HepG2 (cell line): Measurements from ENCODE around the gene OLFM4. TPM values are rescaled to one million over a fixed set of nuclear protein-coding genes. Genes with fewer than 3 reads are reported as not detected.

Experiments used
- ATAC-seq: fragments of 200-7000 bp; cut with Tn5 transposase; 3 replicates; pipeline ENCODE4 v1.9.1; 2020; ENCODE audit warnings: mild to moderate bottlenecking, moderate library complexity
- BruUV-seq: library from RNA; stranded (reverse); fragments of 400-500 nt; replicated peaks from 2 replicates; lab custom pipeline; 2021; lab: Mats Ljungman, UMichigan
- CTCF ChIA-PET: fragments of 300-600 bp; formaldehyde crosslinking; extraction: SDS; loops from one replicate; lab custom pipeline; 2021; ENCODE audit warnings: low total read pairs, inconsistent platforms, low intra/inter-chr PET ratio; lab: Yijun Ruan, JAX
- POLR2A ChIA-PET: fragments of 350-600 bp; sonication (Branson Sonifier 250); formaldehyde crosslinking; loops from one replicate; lab custom pipeline; 2020; ENCODE audit warnings: antibody characterized with exemption, inconsistent platforms; lab: Yijun Ruan, JAX
- DNase-seq: peaks from one replicate; pipeline ENCODE4 v3.0.0-alpha.2; 2015; ENCODE audit warnings: low spot score
- FAIRE-seq: peaks from 3 replicates; lab custom pipeline; 2011; peaks lifted over from hg19 to GRCh38; lab: Jason Lieb, UNC
- H2AFZ ChIP-seq: one replicate; pipeline ENCODE4 v1.6.1; 2011; ENCODE audit warnings: low read length, inconsistent platforms
- H3K27ac ChIP-seq: fragments of 300-600 bp; 3 replicates; pipeline ENCODE4 v1.8.0; 2011; ENCODE audit warnings: mixed run types, mild to moderate bottlenecking, mixed read lengths, low read length, inconsistent platforms; ENCODE audit not compliant: insufficient read depth; ENCODE audit errors: extremely low read length
- H3K27me3 ChIP-seq, 2 experiments: fragments of 200-600 bp in 1 of 2; 2 replicates in 1 of 2; 3 replicates in 1 of 2; pipeline versions ENCODE4 v1.6.0 to v1.8.0; 2011; ENCODE audit warnings: low read length in 2 of 2, mild to moderate bottlenecking in 2 of 2, moderate library complexity in 2 of 2, inconsistent platforms in 1 of 2; ENCODE audit not compliant: insufficient read depth in 2 of 2, control insufficient read depth in 1 of 2
- H3K36me3 ChIP-seq, 2 experiments: fragments of 200-600 bp in 1 of 2; replicated peaks in 1 of 2; 2 replicates in 1 of 2; 3 replicates in 1 of 2; pipeline versions ENCODE4 v1.5.1 to v1.8.0; 2011; ENCODE audit warnings: low read length in 2 of 2, inconsistent platforms in 1 of 2; ENCODE audit not compliant: insufficient read depth in 2 of 2, control insufficient read depth in 1 of 2
- H3K4me1 ChIP-seq: 2 replicates; pipeline ENCODE4 v1.5.1; 2012; ENCODE audit warnings: low read length, inconsistent platforms; ENCODE audit not compliant: insufficient read depth
- H3K4me2 ChIP-seq: 2 replicates; pipeline ENCODE4 v1.6.0; 2011; ENCODE audit warnings: low read depth, low read length, inconsistent platforms
- H3K4me3 ChIP-seq, 3 experiments: fragments of 200-600 bp in 1 of 3; sonication (generic), shearing (Covaris generic) in 1 of 3; replicated peaks in 1 of 3; 2 replicates each; pipeline ENCODE4 v1.5.1; 2011 to 2016; ENCODE audit warnings: low read length in 3 of 3, inconsistent platforms in 2 of 3, low read depth in 2 of 3, mild to moderate bottlenecking in 2 of 3, control low read depth in 1 of 3, mixed read lengths in 1 of 3; ENCODE audit not compliant: insufficient read depth in 1 of 3
- H3K79me2 ChIP-seq: one replicate; pipeline ENCODE4 v1.6.1; 2011; ENCODE audit warnings: low read length, inconsistent platforms; ENCODE audit not compliant: insufficient read depth
- H3K9ac ChIP-seq: 2 replicates; pipeline ENCODE4 v1.6.0; 2011; ENCODE audit warnings: mild to moderate bottlenecking, low read depth, low read length, inconsistent platforms; ENCODE audit not compliant: insufficient read depth
- H3K9me3 ChIP-seq: 2 replicates; pipeline ENCODE4 v1.5.1; 2012; ENCODE audit warnings: mild to moderate bottlenecking, low read length
- H4K20me1 ChIP-seq: 2 replicates; pipeline ENCODE4 v1.6.0; 2011; ENCODE audit warnings: inconsistent platforms, mild to moderate bottlenecking, low read length, moderate library complexity; ENCODE audit not compliant: insufficient read depth
- HMG20B ChIP-seq: conservative IDR thresholded peaks from 2 replicates; pipeline ENCODE4 v1.6.1; 2016; ENCODE audit warnings: missing genetic modification reagents, missing compliant biosample characterization
- KLF15 ChIP-seq: sonication (generic); formaldehyde crosslinking; IDR thresholded peaks from 2 replicates; pipeline ENCODE4 v1.8.1; 2023; ENCODE audit warnings: borderline replicate concordance, mild to moderate bottlenecking, inconsistent platforms, missing genetic modification reagents, mixed read lengths
- MYNN ChIP-seq: sonication (generic); formaldehyde crosslinking; IDR thresholded peaks from 2 replicates; pipeline ENCODE4 v1.4.0; 2020; ENCODE audit warnings: mild to moderate bottlenecking, low read depth, missing genetic modification reagents
- NFRKB ChIP-seq: fragments of 450-650 bp; IDR thresholded peaks from 2 replicates; pipeline ENCODE4 v1.6.1; 2017
- NPAS2 ChIP-seq: sonication (generic); formaldehyde crosslinking; IDR thresholded peaks from 2 replicates; pipeline ENCODE4 v1.8.0; 2022; ENCODE audit warnings: mild to moderate bottlenecking, missing genetic modification reagents, borderline replicate concordance
- SMARCE1 ChIP-seq: fragments of 450-650 bp; IDR thresholded peaks from 2 replicates; pipeline ENCODE4 v1.6.1; 2017; ENCODE audit warnings: borderline replicate concordance
- THAP8 ChIP-seq: sonication (generic); formaldehyde crosslinking; IDR thresholded peaks from 2 replicates; pipeline ENCODE4 v1.5.1; 2020; ENCODE audit warnings: missing genetic modification reagents, mild to moderate bottlenecking, borderline replicate concordance
- ZBTB34 ChIP-seq: sonication (generic); formaldehyde crosslinking; IDR thresholded peaks from 2 replicates; pipeline ENCODE4 v1.8.0; 2022; ENCODE audit warnings: mild to moderate bottlenecking, missing genetic modification reagents
- ZC3H13 ChIP-seq: sonication (generic); formaldehyde crosslinking; IDR thresholded peaks from 2 replicates; pipeline ENCODE4 v1.8.1; 2023; ENCODE audit warnings: mild to moderate bottlenecking, missing genetic modification reagents, moderate library complexity
- ZFP82 ChIP-seq: sonication (generic); formaldehyde crosslinking; IDR thresholded peaks from 2 replicates; pipeline ENCODE4 v1.5.1; 2020; ENCODE audit warnings: mild to moderate bottlenecking, missing genetic modification reagents, borderline replicate concordance
- ZNF160 ChIP-seq: sonication (generic); formaldehyde crosslinking; IDR thresholded peaks from 2 replicates; pipeline ENCODE4 v1.8.0; 2022; ENCODE audit warnings: mild to moderate bottlenecking, inconsistent platforms, missing genetic modification reagents
- ZNF180 ChIP-seq: sonication (generic); formaldehyde crosslinking; IDR thresholded peaks from 2 replicates; pipeline ENCODE4 v1.4.0; 2020; ENCODE audit warnings: low read depth, missing genetic modification reagents, borderline replicate concordance
- ZNF33A ChIP-seq: sonication (generic); formaldehyde crosslinking; IDR thresholded peaks from 2 replicates; pipeline ENCODE4 v1.5.1; 2020; ENCODE audit warnings: missing genetic modification reagents, mild to moderate bottlenecking, moderate library complexity, borderline replicate concordance
- ZNF468 ChIP-seq: sonication (generic); formaldehyde crosslinking; IDR thresholded peaks from 2 replicates; pipeline ENCODE4 v1.8.0; 2022; ENCODE audit warnings: mild to moderate bottlenecking, moderate library complexity, missing genetic modification reagents
- ZNF569 ChIP-seq: sonication (generic); formaldehyde crosslinking; IDR thresholded peaks from 2 replicates; pipeline ENCODE4 v1.5.0; 2020; ENCODE audit warnings: mild to moderate bottlenecking, missing genetic modification reagents, moderate library complexity, borderline replicate concordance
- ZNF724P ChIP-seq: sonication (generic); formaldehyde crosslinking; IDR thresholded peaks from 2 replicates; pipeline ENCODE4 v1.8.0; 2022; ENCODE audit warnings: missing genetic modification reagents, borderline replicate concordance
- ZNF879 ChIP-seq: sonication (generic); formaldehyde crosslinking; IDR thresholded peaks from 2 replicates; pipeline ENCODE4 v1.8.1; 2023; ENCODE audit warnings: missing genetic modification reagents
- WGBS: methylation state at CpG from one replicate; pipeline ENCODE4 v1.1.6; 2017; ENCODE audit warnings: low lambda C conversion rate; 5-methylcytosine and 5-hydroxymethylcytosine counted together
- in situ Hi-C: cut with HindIII; loops from 2 replicates; pipeline ENCODE4 v1.10.0; 2017; ENCODE audit warnings: low pct_unique_long_range_greater_than_20kb; ENCODE audit not compliant: extremely low pct_ligation_motif_present
- intact Hi-C: fragments of 100-400 bp; cut with micrococcal nuclease; formaldehyde crosslinking; loops from one replicate; pipeline ENCODE4 v1.10.0; 2022; ENCODE audit not compliant: unreplicated experiment
- polyA plus RNA-seq, 8 experiments: library from polyadenylated mRNA; depleted of rRNA in 3 of 8; stranded (reverse) in 7 of 8; unstranded in 1 of 8; fragments of >200 nt; fragmentation: Illumina TruSeq in 4 of 8; extraction: Trizol in 4 of 8; gene quantifications; 2 replicates each; pipeline versions ENCODE4 v1.2.1 to v1.2.3, GENCODE V29; 2011 to 2016; ENCODE audit warnings: low read depth in 4 of 8, missing spikeins in 1 of 8, mixed read lengths in 1 of 8; ENCODE audit not compliant: insufficient read depth in 1 of 8
- total RNA-seq, 5 experiments: library from RNA; depleted of rRNA; stranded (reverse); fragments of >200 nt; fragmentation: Illumina TruSeq; extraction: Trizol; gene quantifications; 2 replicates each; pipeline ENCODE4 v1.2.3, GENCODE V29; 2016; ENCODE audit warnings: low read depth in 1 of 5

Gene OLFM4
- total and polyA plus RNA-seq, 2 of the 13 experiments (the other 11 are each of a cell fraction or from before 2014, with no cell fraction given), result not detected

GRCh38 chr13:53069800-53070199 is 41.2 kb downstream of the OLFM4 start:
- intact Hi-C loops (no loop called here), in situ Hi-C loops (no loop called here)
- no peaks in the 10 kb centered on the region for H3K36me3 ChIP-seq
- H4K20me1 ChIP-seq, result no peaks in the 10 kb centered on the region
- peaks cover 0 to 4% of the 10 kb centered on the region in 2 experiments; a peak in 2 of 5 replicates for H3K27me3 ChIP-seq
- H3K79me2 ChIP-seq, result no peaks in the 10 kb centered on the region
- ChIA-PET POLR2A (no interaction called here), CTCF (no interaction called here)
- H3K4me1 ChIP-seq, result no peaks in the 10 kb centered on the region
- DNase-seq (no peak), ATAC-seq (no peak), FAIRE-seq (no peak)
- H2AFZ ChIP-seq, result no peak overlapping the region
- no peak overlapping the region for H3K27ac ChIP-seq
- H3K9ac ChIP-seq, result no peak overlapping the region
- TF ChIP-seq ZNF160 (CRISPR knock-in tag), result no peak
- no peak for TF ChIP-seq ZNF180
- TF ChIP-seq HMG20B (CRISPR knock-in tag), result no peak
- TF ChIP-seq ZNF724P (CRISPR knock-in tag), result no peak
- TF ChIP-seq ZFP82 (CRISPR knock-in tag), result no peak
- no peak for TF ChIP-seq NPAS2 (CRISPR knock-in tag)
- no peak for TF ChIP-seq NFRKB
- TF ChIP-seq KLF15 (CRISPR knock-in tag), result no peak
- TF ChIP-seq ZNF569, result no peak
- TF ChIP-seq ZBTB34, result no peak
- TF ChIP-seq SMARCE1, result no peak
- TF ChIP-seq MYNN (CRISPR knock-in tag), result no peak
- TF ChIP-seq ZNF468 (CRISPR knock-in tag), result no peak
- no peak for TF ChIP-seq ZNF33A
- no peak for TF ChIP-seq ZC3H13
- no peak for TF ChIP-seq THAP8 (CRISPR knock-in tag)
- TF ChIP-seq ZNF879 (CRISPR knock-in tag), result no peak
- H3K4me2 ChIP-seq, result no peak overlapping the region
- WGBS, result 10% methylated on average over 4 of the region's 4 CpGs
- no peaks in the 10 kb centered on the region for H3K9me3 ChIP-seq
- H3K4me3 ChIP-seq, result no peak overlapping the region
- no TSS peak for BruUV-seq
